GM18519 (cell line): ENCODE results near the gene CLMN.
"Not testable (repeated sequence)": the region's sequence is repeated elsewhere in the genome, so short reads cannot be mapped to it uniquely, and the experiment has no call there.

Experiments
- ATAC-seq: cut with Tn5 transposase; IDR thresholded peaks from one replicate; pipeline ENCODE4 v1.9.1; 2021; ENCODE audit warnings: mild to moderate bottlenecking, moderate library complexity; ENCODE audit not compliant: unreplicated experiment, low FRiP score

Gene CLMN

GRCh38 chr14:95183532-95184412 lies 135.9 kb downstream of the CLMN start:
- ATAC-seq = no peak

GRCh38 chr14:95183082-95183481 lies 136.6 kb downstream of the CLMN start:
- ATAC-seq = no peak

GRCh38 chr14:95182379-95182778 lies 137.3 kb downstream of the CLMN start:
- no peak for ATAC-seq

- ATAC-seq = no peak
Measured at GRCh38 chr14:95180966-95181741, 138.6 kb downstream of the CLMN start.

- ATAC-seq = not testable (repeated sequence)
Measured at GRCh38 chr14:95175670-95176069, 144.0 kb downstream of the CLMN start.

GRCh38 chr14:95174184-95174792 lies 145.4 kb downstream of the CLMN start:
- ATAC-seq = no peak

- ATAC-seq = no peak
Measured at GRCh38 chr14:95173518-95173917, 146.2 kb downstream of the CLMN start.

GRCh38 chr14:95167177-95167576 lies 152.5 kb downstream of the CLMN start:
- no peak for ATAC-seq

- ATAC-seq = no peak
Measured at GRCh38 chr14:95165517-95165916, 154.2 kb downstream of the CLMN start.

- ATAC-seq = no peak
Measured at GRCh38 chr14:95164506-95164905, 155.2 kb downstream of the CLMN start.

GRCh38 chr14:95163666-95164065 lies 156.0 kb downstream of the CLMN start:
- ATAC-seq = no peak

GRCh38 chr14:95163132-95163531 lies 156.6 kb downstream of the CLMN start:
- no peak for ATAC-seq

GRCh38 chr14:95162641-95163040 lies 157.1 kb downstream of the CLMN start:
- no peak for ATAC-seq

GRCh38 chr14:95157327-95158189 lies 162.2 kb downstream of the CLMN start, which contains the start of gene DICER1:
DICER1 (minus strand) TSS chr14:95157529; CDS start chr14:95133458, 24,071 bp downstream.
- peak; percentile 61 for ATAC-seq

- ATAC-seq = no peak
Measured at GRCh38 chr14:95157048-95157326, 162.7 kb downstream of the CLMN start.

GRCh38 chr14:95156161-95157047 lies 163.3 kb downstream of the CLMN start:
- ATAC-seq = peak; percentile 23

- no peak for ATAC-seq
Measured at GRCh38 chr14:95155045-95155444, 164.7 kb downstream of the CLMN start.

- ATAC-seq = no peak
Measured at GRCh38 chr14:95153866-95154265, 165.8 kb downstream of the CLMN start.

GRCh38 chr14:95151561-95151960 lies 168.1 kb downstream of the CLMN start:
- no peak for ATAC-seq
